GM18873 (cell line): Measurements from ENCODE around the gene ARAP1.
A peak's percentile ranks its signal among the peaks of the same experiment; 100 is the strongest.

Experiments used
- ATAC-seq: cut with Tn5 transposase; IDR thresholded peaks from one replicate; pipeline ENCODE4 v1.9.1; 2021; ENCODE audit warnings: mild to moderate bottlenecking, moderate library complexity, moderate number of reproducible peaks; ENCODE audit not compliant: unreplicated experiment, low FRiP score

Gene ARAP1

GRCh38 chr11:72726266-72727220 lies 25.7 kb downstream of the ARAP1 start:
- no peak for ATAC-seq

GRCh38 chr11:72725724-72726028 lies 26.5 kb downstream of the ARAP1 start:
- ATAC-seq, result no peak

- ATAC-seq, result no peak
Observed at GRCh38 chr11:72724851-72725723, 27.1 kb downstream of the ARAP1 start.

GRCh38 chr11:72724021-72724551 lies 28.1 kb downstream of the ARAP1 start:
- ATAC-seq, result no peak

- no peak for ATAC-seq
Observed at GRCh38 chr11:72723508-72723907, 28.7 kb downstream of the ARAP1 start.

- peak; percentile 78 for ATAC-seq
Observed at GRCh38 chr11:72722050-72722748, 30.0 kb downstream of the ARAP1 start.

GRCh38 chr11:72721689-72722049 lies 30.5 kb downstream of the ARAP1 start:
- no peak for ATAC-seq

GRCh38 chr11:72721276-72721675 lies 30.9 kb downstream of the ARAP1 start:
- ATAC-seq, result no peak

GRCh38 chr11:72720784-72721183 lies 31.4 kb downstream of the ARAP1 start:
- ATAC-seq, result no peak

GRCh38 chr11:72720047-72720446 lies 32.2 kb downstream of the ARAP1 start:
- no peak for ATAC-seq

- ATAC-seq, result no peak
Observed at GRCh38 chr11:72719551-72719950, 32.7 kb downstream of the ARAP1 start.

- no peak for ATAC-seq
Observed at GRCh38 chr11:72719144-72719543, 33.1 kb downstream of the ARAP1 start.

GRCh38 chr11:72718101-72718501 lies 34.1 kb downstream of the ARAP1 start:
- no peak for ATAC-seq

- no peak for ATAC-seq
Observed at GRCh38 chr11:72716788-72717435, 35.3 kb downstream of the ARAP1 start.

GRCh38 chr11:72716290-72716689 lies 35.9 kb downstream of the ARAP1 start:
- no peak for ATAC-seq

GRCh38 chr11:72712841-72713240 lies 39.4 kb downstream of the ARAP1 start:
- ATAC-seq, result no peak

GRCh38 chr11:72712168-72712751 lies 39.9 kb downstream of the ARAP1 start:
- ATAC-seq, result no peak

- ATAC-seq, result no peak
Observed at GRCh38 chr11:72711141-72711540, 41.1 kb downstream of the ARAP1 start.

GRCh38 chr11:72710278-72710677 lies 41.9 kb downstream of the ARAP1 start:
- ATAC-seq, result no peak
